PC-9 (cell line): Measurements from ENCODE around the gene CD300A.

Source experiments
- EZH2 ChIP-seq: fragments of 200-600 bp; sonication (generic); IDR thresholded peaks from 2 replicates; pipeline ENCODE4 v1.8.0; 2017; ENCODE audit warnings: antibody characterized with exemption, low read depth
- TF ChIP-seq, protein P1 (sequence below): fragments of 200-600 bp; sonication (generic); conservative IDR thresholded peaks from 2 replicates; pipeline ENCODE4 v1.6.1; 2017; ENCODE audit warnings: mixed run types, antibody characterized with exemption, mild to moderate bottlenecking, moderate library complexity

DNA sequence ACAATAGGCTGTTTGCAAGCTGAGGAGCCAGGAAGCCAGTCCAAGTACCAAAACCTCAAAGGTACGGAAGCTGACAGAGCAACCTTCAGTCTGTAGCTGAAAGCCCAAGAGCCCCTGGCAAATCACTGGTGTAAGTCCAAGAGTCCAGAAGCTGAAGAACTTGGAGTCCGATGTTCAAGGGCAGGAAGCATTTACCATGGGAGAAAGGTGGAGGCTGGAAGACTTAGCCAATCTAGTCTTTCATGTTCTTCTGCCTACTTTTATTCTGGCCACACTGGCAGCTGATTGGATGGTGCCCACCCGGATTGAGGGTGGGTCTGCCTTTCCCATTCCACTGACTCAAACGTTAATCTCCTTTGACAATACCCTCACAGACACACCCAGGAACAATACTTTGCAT, 49.5 kb downstream of the CD300A start:
- TF ChIP-seq, protein P1, sequence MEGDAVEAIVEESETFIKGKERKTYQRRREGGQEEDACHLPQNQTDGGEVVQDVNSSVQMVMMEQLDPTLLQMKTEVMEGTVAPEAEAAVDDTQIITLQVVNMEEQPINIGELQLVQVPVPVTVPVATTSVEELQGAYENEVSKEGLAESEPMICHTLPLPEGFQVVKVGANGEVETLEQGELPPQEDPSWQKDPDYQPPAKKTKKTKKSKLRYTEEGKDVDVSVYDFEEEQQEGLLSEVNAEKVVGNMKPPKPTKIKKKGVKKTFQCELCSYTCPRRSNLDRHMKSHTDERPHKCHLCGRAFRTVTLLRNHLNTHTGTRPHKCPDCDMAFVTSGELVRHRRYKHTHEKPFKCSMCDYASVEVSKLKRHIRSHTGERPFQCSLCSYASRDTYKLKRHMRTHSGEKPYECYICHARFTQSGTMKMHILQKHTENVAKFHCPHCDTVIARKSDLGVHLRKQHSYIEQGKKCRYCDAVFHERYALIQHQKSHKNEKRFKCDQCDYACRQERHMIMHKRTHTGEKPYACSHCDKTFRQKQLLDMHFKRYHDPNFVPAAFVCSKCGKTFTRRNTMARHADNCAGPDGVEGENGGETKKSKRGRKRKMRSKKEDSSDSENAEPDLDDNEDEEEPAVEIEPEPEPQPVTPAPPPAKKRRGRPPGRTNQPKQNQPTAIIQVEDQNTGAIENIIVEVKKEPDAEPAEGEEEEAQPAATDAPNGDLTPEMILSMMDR = no peak
- no peak for TF ChIP-seq EZH2
